ENCODE data around the gene UBE2D1. TPM values are rescaled to one million over a fixed set of nuclear protein-coding genes. Genes with fewer than 3 reads are reported as not detected.

UBE2D1 gene
- 9.1 and 15.8 TPM in 2 replicates for total RNA-seq (2012; rRNA removed)
- 9.5 and 9.7 TPM in 2 replicates for polyA plus RNA-seq (2012; rRNA removed)
- polyA plus RNA-seq (2012; cell fraction: cytosol; rRNA removed) = 9.3 and 11.2 TPM in 2 replicates
- 2.4 and 6.1 TPM in 2 replicates for polyA plus RNA-seq (2012; cell fraction: nucleus; rRNA removed; ENCODE audit: low replicate concordance)
- percentile 66 among the genes with signal in this experiment for Bru-seq, nascent RNA
- percentile 61 among the genes with signal in this experiment for BruChase-seq, experiment 1, labeled RNA remaining after a 6-hour chase
- BruChase-seq, experiment 2, labeled RNA remaining after a 2-hour chase = percentile 65 among the genes with signal in this experiment
- long read RNA-seq, transcript UBE2D1-201 (7 exons, 2,659 nt) = major isoform, 35 of 35 reads
- long read RNA-seq, partial matches to known transcripts = 0 of 35 reads
- long read RNA-seq, other reads (novel, unspliced or antisense) = 0 of 35 reads

GRCh38 chr10:58334817-58335305 is at the start of gene UBE2D1:
Gene UBE2D1, plus strand, starts transcription at chr10:58335006. Its CDS starts 196 bp downstream, at chr10:58335202.
- H4K8ac ChIP-seq (ENCODE audit: low read depth in 2 of 2, low read length in 2 of 2) = peak within 1 kb of the TSS in 1 of 2 experiments; percentile 27; a peak in 1 of 4 replicates
- peak within 1 kb of the TSS; percentile 83 for H3K4me2 ChIP-seq (ENCODE audit: low read depth, low read length)
- no peaks in the 10 kb centered on the region for H3K4me1 ChIP-seq (ENCODE audit: control insufficient read depth, insufficient read depth, low read length)
- peak within 1 kb of the TSS; percentile 95 for H2AFZ ChIP-seq (replicated peaks; ENCODE audit: low read length, poor library complexity)
- no peak within 1 kb of the TSS for H3K56ac ChIP-seq (ENCODE audit: extremely low read depth, insufficient read depth, low read length)
- TF ChIP-seq CTCF (conservative IDR thresholded peaks at IDR 0.05; ENCODE audit: low read depth, low read length) (0 out of 2 replicates have a peak, but pooled peaks have one; percentile 2), MXI1 (IDR thresholded peaks at IDR 0.05; ENCODE audit: borderline replicate concordance, low read depth, low read length) (peak; percentile 59; the same call in 1 of the 2 replicates), POLR2A (IDR thresholded peaks at IDR 0.05; ENCODE audit: low read depth, low read length) (peak; percentile 94), RCOR1 (IDR thresholded peaks at IDR 0.05; ENCODE audit: insufficient replicate concordance, low read length) (no peak), BHLHE40 (IDR thresholded peaks at IDR 0.05; ENCODE audit: low read depth, low read length) (0 out of 2 replicates have a peak, but pooled peaks have one; percentile 15), MAZ (IDR thresholded peaks at IDR 0.05; ENCODE audit: borderline replicate concordance, low read depth, low read length) (peak; percentile 93), SMC3 (IDR thresholded peaks at IDR 0.05; ENCODE audit: low read depth, low read length) (no peak), RFX5 (IDR thresholded peaks at IDR 0.05; ENCODE audit: low read depth, low read length) (no peak)
- TF ChIP-seq, protein P1, sequence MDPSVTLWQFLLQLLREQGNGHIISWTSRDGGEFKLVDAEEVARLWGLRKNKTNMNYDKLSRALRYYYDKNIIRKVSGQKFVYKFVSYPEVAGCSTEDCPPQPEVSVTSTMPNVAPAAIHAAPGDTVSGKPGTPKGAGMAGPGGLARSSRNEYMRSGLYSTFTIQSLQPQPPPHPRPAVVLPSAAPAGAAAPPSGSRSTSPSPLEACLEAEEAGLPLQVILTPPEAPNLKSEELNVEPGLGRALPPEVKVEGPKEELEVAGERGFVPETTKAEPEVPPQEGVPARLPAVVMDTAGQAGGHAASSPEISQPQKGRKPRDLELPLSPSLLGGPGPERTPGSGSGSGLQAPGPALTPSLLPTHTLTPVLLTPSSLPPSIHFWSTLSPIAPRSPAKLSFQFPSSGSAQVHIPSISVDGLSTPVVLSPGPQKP (IDR thresholded peaks at IDR 0.05; ENCODE audit: borderline replicate concordance, low read depth, low read length) = no peak
- H3K18ac ChIP-seq (ENCODE audit: low read depth, low read length) = no peak within 1 kb of the TSS
- intact Hi-C loops (cut with micrococcal nuclease) (no loop called here), dilution Hi-C loops (cut with HindIII; ENCODE audit: low sequenced_read_pairs, unreplicated experiment) (no loop called here), in situ Hi-C loops (cut with MboI; ENCODE audit: low sequenced_read_pairs) (no loop called here)
- CTCF ChIA-PET = no interaction called here
- no peak within 1 kb of the TSS for H2BK120ac ChIP-seq (ENCODE audit: low read depth, low read length)
- H3K9me3 ChIP-seq (ENCODE audit: control insufficient read depth, insufficient read depth, low read length) = no peaks in the 10 kb centered on the region
- DNase-seq = peak; percentile 56
- peak within 1 kb of the TSS; percentile 38 for H2AK9ac ChIP-seq (replicated peaks; ENCODE audit: low read depth, low read length, poor library complexity)
- no peak within 1 kb of the TSS for H4K91ac ChIP-seq (ENCODE audit: insufficient read depth, low read depth, low read length)
- H2BK20ac ChIP-seq (ENCODE audit: low read depth, low read length) = no peak within 1 kb of the TSS
- H3K36me3 ChIP-seq (ENCODE audit: control insufficient read depth, insufficient read depth, low read length) = no peaks in the 10 kb centered on the region; the same call in 1 of the 2 replicates
- H3K23ac ChIP-seq (ENCODE audit: low read depth, low read length) = peak within 1 kb of the TSS; percentile 79
- peaks cover 13% of the 10 kb centered on the region; the same call in 1 of the 2 replicates for H4K20me1 ChIP-seq (ENCODE audit: insufficient read depth, low read length)
- peaks cover 8% of the 10 kb centered on the region for H3K27me3 ChIP-seq (ENCODE audit: control insufficient read depth, insufficient read depth, low read length)
- WGBS, 2 experiments (ENCODE audit: extremely low coverage in 2 of 2, insufficient read length in 1 of 2) = 1% methylated on average over 36 of the region's 49 CpGs; no CpG with 5 or more reads in 1 of the 2 experiments
- peak within 1 kb of the TSS; percentile 22 for H3K14ac ChIP-seq (replicated peaks; ENCODE audit: low read depth, low read length)
- no peak within 1 kb of the TSS for H2BK15ac ChIP-seq (ENCODE audit: low read depth, low read length)
- H2AK5ac ChIP-seq (ENCODE audit: low read depth, low read length) = no peak within 1 kb of the TSS
- peaks cover 15 to 29% of the 10 kb centered on the region in 2 experiments for H3K79me1 ChIP-seq (ENCODE audit: low read depth in 1 of 2, low read length in 2 of 2)
- H4K5ac ChIP-seq (ENCODE audit: low read depth, low read length) = no peak within 1 kb of the TSS
- H3K4ac ChIP-seq (ENCODE audit: low read depth, low read length) = peak within 1 kb of the TSS; percentile 32; the same call in 1 of the 2 replicates
- no TSS peak for BruUV-seq (replicated peaks)
- H2BK5ac ChIP-seq (ENCODE audit: low read depth, low read length, poor library complexity, severe bottlenecking) = peak within 1 kb of the TSS; percentile 29
- no peaks in the 10 kb centered on the region; the same call in 1 of the 2 replicates for H3K9me1 ChIP-seq (ENCODE audit: insufficient read depth, low read length)
- ATAC-seq (ENCODE audit: low read depth) = peak; percentile 98
- H3K9ac ChIP-seq (ENCODE audit: low read depth, low read length) = peak within 1 kb of the TSS; percentile 78
- POLR2A ChIA-PET (ENCODE audit: unreplicated experiment) = no interaction called here
- peak within 1 kb of the TSS; percentile 66 for H3K4me3 ChIP-seq (ENCODE audit: insufficient read depth, low read depth, low read length)
- peak within 1 kb of the TSS; percentile 44 for H3K27ac ChIP-seq (ENCODE audit: insufficient read depth, low read length)
